ENCODE measurements around the gene RPA3.
"Not testable (repeated sequence)": the region's sequence is repeated elsewhere in the genome, so short reads cannot be mapped to it uniquely, and the experiment has no call there.

Gene RPA3

DNA sequence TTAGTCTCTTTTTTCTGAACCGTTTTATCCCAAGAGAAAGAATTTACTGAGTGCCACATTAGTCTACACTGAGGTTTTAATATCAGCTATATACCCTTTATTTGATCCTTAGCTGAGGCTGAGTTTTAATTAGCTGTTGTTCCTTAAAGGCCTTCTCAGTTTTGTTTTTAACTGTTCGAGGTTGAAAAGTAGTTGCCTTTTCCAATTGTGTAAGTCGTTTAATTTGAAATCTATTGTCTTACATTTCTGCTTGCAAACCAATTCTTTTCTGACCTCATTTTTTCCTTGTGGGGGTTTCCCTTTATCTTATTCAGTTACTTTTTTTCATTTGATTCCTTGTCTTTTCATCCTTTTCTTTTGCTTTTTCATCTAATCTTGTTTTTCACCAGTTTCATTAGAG lies 47.0 kb downstream of the RPA3 start:
- Mint-ChIP-seq H3K27me3 (ENCODE audit: low read depth) (no peaks in the 10 kb centered on the region), H3K27ac (no peak overlapping the region), H3K4me3 (no peak overlapping the region), H3K36me3 (ENCODE audit: low read depth) (peaks cover 33% of the 10 kb centered on the region), H3K4me1 (ENCODE audit: low read depth) (peaks cover 22% of the 10 kb centered on the region), H3K9me3 (peaks cover 23% of the 10 kb centered on the region)
- DNase-seq (ENCODE audit: low spot score) = no peak

DNA sequence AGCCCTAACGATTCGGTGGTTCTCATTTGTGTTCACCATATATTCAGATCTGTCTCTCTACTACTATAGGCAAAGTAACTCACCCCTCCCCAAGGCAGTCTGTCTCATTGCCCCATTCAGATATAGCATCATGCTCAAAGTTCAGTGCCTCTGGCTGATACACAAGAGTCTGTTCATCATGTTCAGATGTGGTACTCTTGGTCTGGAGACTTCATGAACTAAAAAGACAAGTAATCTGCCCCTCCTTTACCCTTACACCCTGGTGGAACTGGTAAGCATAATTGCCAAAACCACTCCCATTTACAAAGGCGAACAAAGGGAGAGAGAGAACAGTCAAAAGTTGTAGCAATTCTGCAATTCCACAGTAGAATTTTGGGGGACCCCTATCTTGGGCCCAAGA lies 47.9 kb downstream of the RPA3 start:
- H3K27ac Mint-ChIP-seq = no peak overlapping the region
- H3K4me3 Mint-ChIP-seq = no peak overlapping the region
- H3K9me3 Mint-ChIP-seq = peaks cover 23% of the 10 kb centered on the region
- DNase-seq (ENCODE audit: low spot score) = no peak
- H3K27me3 Mint-ChIP-seq (ENCODE audit: low read depth) = no peaks in the 10 kb centered on the region
- H3K36me3 Mint-ChIP-seq (ENCODE audit: low read depth) = peaks cover 29% of the 10 kb centered on the region
- peaks cover 20% of the 10 kb centered on the region for H3K4me1 Mint-ChIP-seq (ENCODE audit: low read depth)

DNA sequence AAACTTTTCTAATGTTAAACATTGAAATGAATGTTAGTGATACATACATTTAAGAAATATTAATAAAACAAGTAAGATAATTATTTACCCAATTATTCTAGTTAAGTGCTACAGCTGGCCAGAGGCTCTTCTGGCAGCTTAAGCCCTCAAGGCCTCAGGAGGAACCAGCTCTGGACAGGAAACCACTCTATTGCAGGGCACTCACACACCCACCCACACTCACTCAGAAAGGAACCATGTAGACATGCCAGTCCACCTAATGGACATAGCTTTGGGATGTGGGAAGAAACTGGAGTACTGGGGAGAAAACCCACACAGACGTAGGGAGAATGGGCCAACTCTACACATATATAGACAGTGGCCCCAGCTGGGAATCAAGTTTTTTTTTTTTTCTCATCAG lies 49.7 kb downstream of the RPA3 start:
- no peak overlapping the region for H3K4me3 Mint-ChIP-seq
- H3K9me3 Mint-ChIP-seq = peaks cover 23% of the 10 kb centered on the region
- no peaks in the 10 kb centered on the region for H3K27me3 Mint-ChIP-seq (ENCODE audit: low read depth)
- no peak overlapping the region for H3K27ac Mint-ChIP-seq
- H3K4me1 Mint-ChIP-seq (ENCODE audit: low read depth) = peaks cover 20% of the 10 kb centered on the region
- peaks cover 23% of the 10 kb centered on the region for H3K36me3 Mint-ChIP-seq (ENCODE audit: low read depth)
- DNase-seq (ENCODE audit: low spot score) = no peak

DNA sequence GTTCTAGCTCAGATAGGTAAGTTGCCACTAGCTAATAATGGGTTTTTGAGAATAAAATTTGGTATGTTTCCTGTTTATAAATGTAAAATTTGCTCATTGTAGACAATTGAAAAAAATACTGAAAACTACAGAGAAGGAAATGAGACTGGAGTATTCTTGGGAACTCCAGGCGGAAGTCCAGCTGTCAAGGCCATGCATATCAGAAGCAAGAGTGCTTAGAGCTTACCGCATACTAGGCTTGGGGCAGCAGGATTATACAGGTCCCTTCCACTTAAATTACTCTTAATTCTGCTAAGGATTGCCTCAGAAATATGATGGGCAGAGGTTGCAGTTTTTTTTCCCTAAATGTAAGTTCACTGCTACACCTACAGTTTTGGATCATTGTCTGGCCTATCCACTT lies 51.2 kb downstream of the RPA3 start:
- no peaks in the 10 kb centered on the region for H3K27me3 Mint-ChIP-seq (ENCODE audit: low read depth)
- H3K36me3 Mint-ChIP-seq (ENCODE audit: low read depth) = peaks cover 12% of the 10 kb centered on the region
- H3K4me3 Mint-ChIP-seq = no peak overlapping the region
- peaks cover 21% of the 10 kb centered on the region for H3K9me3 Mint-ChIP-seq
- no peak overlapping the region for H3K27ac Mint-ChIP-seq
- no peak for DNase-seq (ENCODE audit: low spot score)
- H3K4me1 Mint-ChIP-seq (ENCODE audit: low read depth) = peaks cover 10% of the 10 kb centered on the region

- peaks cover 9% of the 10 kb centered on the region for H3K9me3 Mint-ChIP-seq
- DNase-seq (ENCODE audit: low spot score) = no peak
- H3K4me1 Mint-ChIP-seq (ENCODE audit: low read depth) = peaks cover 11% of the 10 kb centered on the region
- no peak overlapping the region for H3K4me3 Mint-ChIP-seq
- no peaks in the 10 kb centered on the region for H3K27me3 Mint-ChIP-seq (ENCODE audit: low read depth)
- H3K27ac Mint-ChIP-seq = no peak overlapping the region
- peaks cover 7% of the 10 kb centered on the region for H3K36me3 Mint-ChIP-seq (ENCODE audit: low read depth)
Observed at GRCh38 chr7:7665031-7665430, 53.4 kb downstream of the RPA3 start.

GRCh38 chr7:7664291-7664690 lies 54.1 kb downstream of the RPA3 start:
- Mint-ChIP-seq H3K27me3 (ENCODE audit: low read depth) (no peaks in the 10 kb centered on the region), H3K27ac (no peak overlapping the region), H3K9me3 (peaks cover 11% of the 10 kb centered on the region), H3K4me3 (no peak overlapping the region), H3K4me1 (ENCODE audit: low read depth) (peaks cover 12% of the 10 kb centered on the region), H3K36me3 (ENCODE audit: low read depth) (peaks cover 12% of the 10 kb centered on the region)
- DNase-seq (ENCODE audit: low spot score) = no peak

DNA sequence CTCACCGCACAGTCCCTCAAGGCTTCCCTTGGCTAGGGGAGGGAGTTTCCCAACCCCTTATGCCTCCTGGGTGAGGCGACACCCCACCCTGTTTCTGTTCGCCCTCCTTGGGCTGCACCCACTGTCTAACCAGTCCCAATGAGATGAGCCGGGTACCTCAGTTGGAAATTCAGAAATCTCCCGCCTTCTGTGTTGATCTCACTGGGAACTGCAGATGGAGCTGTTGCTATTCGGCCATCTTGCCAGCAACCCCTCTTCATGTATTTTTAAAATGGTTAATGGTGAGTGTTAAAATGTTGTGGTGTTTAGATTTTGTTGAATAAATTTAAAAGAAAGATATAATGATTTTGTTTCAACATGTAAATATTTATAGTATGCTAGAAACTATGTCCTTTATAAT lies 55.9 kb downstream of the RPA3 start:
- Mint-ChIP-seq H3K9me3 (peaks cover 26% of the 10 kb centered on the region), H3K27ac (no peak overlapping the region), H3K36me3 (ENCODE audit: low read depth) (peaks cover 26% of the 10 kb centered on the region), H3K4me1 (ENCODE audit: low read depth) (peaks cover 12% of the 10 kb centered on the region), H3K4me3 (no peak overlapping the region), H3K27me3 (ENCODE audit: low read depth) (no peaks in the 10 kb centered on the region)
- DNase-seq (ENCODE audit: low spot score) = no peak

DNA sequence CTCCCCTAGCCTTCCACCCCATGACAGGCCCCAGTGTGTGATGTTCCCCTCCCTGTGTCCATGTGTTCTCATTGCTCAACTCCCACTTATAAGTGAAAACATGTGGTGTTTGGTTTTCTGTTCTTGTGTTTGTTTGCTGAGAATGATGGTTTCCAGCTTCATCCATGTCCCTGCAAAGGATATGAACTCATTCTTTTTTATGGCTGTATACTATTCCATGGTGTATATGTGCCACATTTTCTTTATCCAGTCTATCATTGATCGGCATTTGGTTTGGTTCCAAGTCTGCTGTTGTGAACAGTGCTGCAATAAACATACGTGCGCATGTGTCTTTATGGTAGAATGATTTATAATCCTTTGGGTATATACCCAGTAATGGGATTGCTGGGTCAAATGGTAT lies 61.9 kb downstream of the RPA3 start:
- Mint-ChIP-seq H3K9me3 (peaks cover 34% of the 10 kb centered on the region), H3K36me3 (ENCODE audit: low read depth) (peaks cover 34% of the 10 kb centered on the region), H3K4me1 (ENCODE audit: low read depth) (peaks cover 24% of the 10 kb centered on the region)
- not testable (repeated sequence) for H3K27ac Mint-ChIP-seq; H3K4me3 Mint-ChIP-seq; H3K27me3 Mint-ChIP-seq (ENCODE audit: low read depth); DNase-seq (ENCODE audit: low spot score)

DNA sequence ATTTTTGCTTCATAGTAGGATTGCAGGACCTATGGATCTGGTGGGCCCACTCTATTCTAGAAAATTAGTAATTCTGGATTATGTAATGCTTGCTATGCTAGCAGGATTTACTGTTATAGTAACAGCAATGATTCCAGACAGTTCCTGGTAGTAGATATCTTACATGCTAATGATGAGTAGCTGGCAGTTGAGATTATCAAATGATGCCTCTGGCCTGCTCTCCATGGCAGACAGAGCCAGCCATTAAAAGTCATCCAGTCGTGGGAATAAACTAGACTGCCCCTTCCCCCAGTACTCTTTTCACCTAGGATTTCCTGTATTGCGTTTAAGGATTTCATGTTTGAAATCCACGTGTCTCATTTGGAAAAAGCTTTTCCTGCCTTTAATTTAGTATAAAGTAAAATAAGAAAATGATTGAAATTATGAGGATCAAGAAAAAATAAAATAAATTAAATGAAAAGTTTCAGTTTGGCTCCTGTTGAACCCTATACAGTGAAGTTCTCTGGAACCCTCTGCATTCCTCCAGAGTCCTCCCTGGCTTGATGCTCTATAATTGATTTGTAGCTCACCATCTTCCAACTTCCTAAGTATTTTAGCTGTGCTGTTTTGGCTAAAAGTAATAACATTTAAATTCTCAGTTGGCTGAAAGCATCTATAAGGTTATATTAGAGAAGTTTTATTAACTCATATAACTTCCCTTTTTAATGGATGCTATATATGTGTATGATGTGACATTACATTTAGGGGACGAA lies 63.3 kb downstream of the RPA3 start:
- Mint-ChIP-seq H3K4me1 (ENCODE audit: low read depth) (peaks cover 21% of the 10 kb centered on the region), H3K27me3 (ENCODE audit: low read depth) (no peaks in the 10 kb centered on the region), H3K4me3 (no peak overlapping the region), H3K9me3 (peaks cover 34% of the 10 kb centered on the region), H3K36me3 (ENCODE audit: low read depth) (peaks cover 32% of the 10 kb centered on the region), H3K27ac (no peak overlapping the region)
- DNase-seq (ENCODE audit: low spot score) = no peak

- no peak overlapping the region for H3K4me3 Mint-ChIP-seq
- peaks cover 20% of the 10 kb centered on the region for H3K4me1 Mint-ChIP-seq (ENCODE audit: low read depth)
- no peak overlapping the region for H3K27ac Mint-ChIP-seq
- peaks cover 20% of the 10 kb centered on the region for H3K9me3 Mint-ChIP-seq
- H3K36me3 Mint-ChIP-seq (ENCODE audit: low read depth) = peaks cover 19% of the 10 kb centered on the region
- no peaks in the 10 kb centered on the region for H3K27me3 Mint-ChIP-seq (ENCODE audit: low read depth)
- no peak for DNase-seq (ENCODE audit: low spot score)
Observed at GRCh38 chr7:7653593-7654187, 64.7 kb downstream of the RPA3 start.

GRCh38 chr7:7652798-7653540 lies 65.4 kb downstream of the RPA3 start:
- peaks cover 20% of the 10 kb centered on the region for H3K4me1 Mint-ChIP-seq (ENCODE audit: low read depth)
- no peak overlapping the region for H3K27ac Mint-ChIP-seq
- no peak for DNase-seq (ENCODE audit: low spot score)
- no peaks in the 10 kb centered on the region for H3K27me3 Mint-ChIP-seq (ENCODE audit: low read depth)
- peaks cover 12% of the 10 kb centered on the region for H3K9me3 Mint-ChIP-seq
- H3K36me3 Mint-ChIP-seq (ENCODE audit: low read depth) = peaks cover 11% of the 10 kb centered on the region
- H3K4me3 Mint-ChIP-seq = no peak overlapping the region

GRCh38 chr7:7651479-7651878 lies 66.9 kb downstream of the RPA3 start:
- Mint-ChIP-seq H3K27me3 (ENCODE audit: low read depth) (no peaks in the 10 kb centered on the region), H3K27ac (no peak overlapping the region), H3K4me3 (no peak overlapping the region), H3K36me3 (ENCODE audit: low read depth) (peaks cover under 1% of the 10 kb centered on the region), H3K4me1 (ENCODE audit: low read depth) (peaks cover 20% of the 10 kb centered on the region), H3K9me3 (no peaks in the 10 kb centered on the region)
- no peak for DNase-seq (ENCODE audit: low spot score)

DNA sequence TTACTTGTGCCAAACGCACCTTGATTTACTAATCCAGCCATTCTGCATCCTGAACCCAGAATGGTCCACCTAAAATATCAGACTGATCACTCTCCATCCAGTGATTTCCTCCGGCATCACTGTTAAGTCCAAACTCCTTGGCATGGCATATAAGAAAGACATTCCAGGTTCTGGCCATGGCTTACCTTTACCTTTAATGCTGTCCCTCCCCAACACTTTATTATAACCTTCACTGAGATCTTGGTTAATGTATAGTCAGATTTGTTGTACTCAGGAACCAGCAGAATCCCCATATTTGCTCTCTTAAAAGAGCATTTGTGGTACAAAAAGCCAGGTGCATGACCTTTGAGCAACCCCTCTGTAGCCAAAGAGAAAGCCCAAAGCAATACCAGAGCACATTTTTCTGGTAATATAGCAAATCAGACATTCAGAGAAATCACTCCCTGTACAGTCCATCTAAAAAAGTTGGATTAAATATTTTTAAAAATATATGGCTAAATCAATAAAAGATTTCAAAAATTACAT lies 67.7 kb downstream of the RPA3 start:
- no peak overlapping the region for H3K27ac Mint-ChIP-seq
- H3K27me3 Mint-ChIP-seq (ENCODE audit: low read depth) = no peaks in the 10 kb centered on the region
- no peak overlapping the region for H3K4me3 Mint-ChIP-seq
- peaks cover 3% of the 10 kb centered on the region for H3K36me3 Mint-ChIP-seq (ENCODE audit: low read depth)
- DNase-seq (ENCODE audit: low spot score) = no peak
- peaks cover 20% of the 10 kb centered on the region for H3K4me1 Mint-ChIP-seq (ENCODE audit: low read depth)
- no peaks in the 10 kb centered on the region for H3K9me3 Mint-ChIP-seq

GRCh38 chr7:7647495-7648036 lies 70.8 kb downstream of the RPA3 start:
- Mint-ChIP-seq H3K4me3 (no peak overlapping the region), H3K4me1 (ENCODE audit: low read depth) (peaks cover 17% of the 10 kb centered on the region), H3K27me3 (ENCODE audit: low read depth) (no peaks in the 10 kb centered on the region), H3K36me3 (ENCODE audit: low read depth) (peaks cover 12% of the 10 kb centered on the region), H3K27ac (no peak overlapping the region), H3K9me3 (no peaks in the 10 kb centered on the region)
- no peak for DNase-seq (ENCODE audit: low spot score)
